Endothelial cell of umbilical vein (primary cell): Measurements from ENCODE around the gene SPAG17. TPM values are rescaled to one million over a fixed set of nuclear protein-coding genes. Genes with fewer than 3 reads are reported as not detected.

Experiments
- BruUV-seq: library from RNA; stranded (reverse); fragments of 400-500 nt; replicated peaks from 2 replicates; lab custom pipeline; 2021; lab: Mats Ljungman, UMichigan
- CTCF ChIA-PET: fragments of 300-600, 350-600 bp; sonication (Branson Sonifier 250); formaldehyde crosslinking; loops from one replicate; lab custom pipeline; 2021; ENCODE audit warnings: antibody characterized with exemption, inconsistent platforms; lab: Charles Lee
- POLR2A ChIA-PET: fragments of 300-600, 350-600 bp; sonication (Branson Sonifier 250); formaldehyde crosslinking; loops from one replicate; lab custom pipeline; 2021; ENCODE audit warnings: antibody characterized with exemption, inconsistent platforms; lab: Charles Lee
- DNase-seq: peaks from one replicate; pipeline ENCODE4 v3.0.0-alpha.2; 2011; ENCODE audit warnings: low read depth, low spot score
- FAIRE-seq: peaks from 2 replicates; lab custom pipeline; 2011; peaks lifted over from hg19 to GRCh38; lab: Jason Lieb, UNC
- H2AFZ ChIP-seq: 2 replicates; pipeline ENCODE4 v1.6.0; 2012; ENCODE audit warnings: low read depth, low read length, control low read depth, inconsistent platforms
- H3K27ac ChIP-seq: 2 replicates; pipeline ENCODE4 v1.5.1; 2011; ENCODE audit warnings: low read depth, mild to moderate bottlenecking, control low read depth, low read length, moderate library complexity; ENCODE audit not compliant: insufficient read depth
- H3K27me3 ChIP-seq, 2 experiments: 2 replicates each; pipeline versions ENCODE4 v1.6.0 to v1.6.1; 2011; ENCODE audit warnings: low read length in 2 of 2, mixed read lengths in 1 of 2; ENCODE audit not compliant: control insufficient read depth in 2 of 2, insufficient read depth in 2 of 2
- H3K36me3 ChIP-seq, 2 experiments: 2 replicates in 1 of 2; 3 replicates in 1 of 2; pipeline ENCODE4 v1.5.1; 2011; ENCODE audit warnings: low read length in 2 of 2, mild to moderate bottlenecking in 1 of 2, moderate library complexity in 1 of 2; ENCODE audit not compliant: control insufficient read depth in 2 of 2, insufficient read depth in 2 of 2; ENCODE audit errors: extremely low read depth in 1 of 2
- H3K4me1 ChIP-seq: 3 replicates; pipeline ENCODE4 v1.5.1; 2011; ENCODE audit warnings: mild to moderate bottlenecking, low read length; ENCODE audit not compliant: control insufficient read depth, insufficient read depth; ENCODE audit errors: extremely low read depth
- H3K4me2 ChIP-seq: 2 replicates; pipeline ENCODE4 v1.6.1; 2011; ENCODE audit warnings: low read length, control low read depth, mixed read lengths; ENCODE audit not compliant: insufficient read depth
- H3K4me3 ChIP-seq, 3 experiments: fragments of 200-600 bp in 1 of 3; sonication (generic), shearing (Covaris generic) in 1 of 3; replicated peaks in 1 of 3; 2 replicates each; pipeline ENCODE4 v1.5.1; 2011 to 2016; ENCODE audit warnings: control low read depth in 3 of 3, low read length in 3 of 3, mild to moderate bottlenecking in 2 of 3, inconsistent platforms in 1 of 3, low read depth in 1 of 3, moderate library complexity in 1 of 3; ENCODE audit not compliant: insufficient read depth in 1 of 3
- H3K79me2 ChIP-seq: 2 replicates; pipeline ENCODE4 v1.6.0; 2012; ENCODE audit warnings: low read length, inconsistent platforms; ENCODE audit not compliant: control insufficient read depth, insufficient read depth
- H3K9ac ChIP-seq: replicated peaks from 2 replicates; pipeline ENCODE3; 2011; ENCODE audit warnings: low read length, control low read depth; ENCODE audit not compliant: insufficient read depth; ENCODE audit errors: extremely low read depth
- H3K9me1 ChIP-seq: replicated peaks from 3 replicates; pipeline ENCODE4 v1.6.0; 2011; ENCODE audit warnings: mild to moderate bottlenecking, low read length; ENCODE audit not compliant: control insufficient read depth, insufficient read depth; ENCODE audit errors: extremely low read depth
- H3K9me3 ChIP-seq: replicated peaks from 2 replicates; pipeline ENCODE4 v1.5.1; 2012; ENCODE audit warnings: low read length, inconsistent platforms; ENCODE audit not compliant: control insufficient read depth, insufficient read depth
- H4K20me1 ChIP-seq: replicated peaks from 2 replicates; pipeline ENCODE3; 2011; ENCODE audit warnings: mild to moderate bottlenecking, low read length; ENCODE audit not compliant: control insufficient read depth, insufficient read depth; ENCODE audit errors: extremely low read depth
- CTCF ChIP-seq, 2 donors: IDR thresholded peaks; 1 replicate in 1 of 2; 2 replicates in 1 of 2; pipeline ENCODE4 v1.5.1; 2011; ENCODE audit warnings: low read length in 2 of 2, mild to moderate bottlenecking in 2 of 2, moderate library complexity in 2 of 2, control low read depth in 1 of 2, inconsistent platforms in 1 of 2, low read depth in 1 of 2; ENCODE audit not compliant: insufficient read depth in 1 of 2; ENCODE audit errors: extremely low read depth in 1 of 2
- EZH2 ChIP-seq: IDR thresholded peaks from 2 replicates; pipeline ENCODE4 v1.6.1; 2012; ENCODE audit warnings: borderline replicate concordance, low read depth, mild to moderate bottlenecking, moderate library complexity, low read length, inconsistent platforms; ENCODE audit not compliant: severe bottlenecking
- FOS ChIP-seq: IDR thresholded peaks from 2 replicates; pipeline ENCODE4 v1.6.1; 2011; ENCODE audit warnings: mild to moderate bottlenecking, low read length, moderate library complexity, borderline replicate concordance; ENCODE audit not compliant: insufficient read depth
- GATA2 ChIP-seq: IDR thresholded peaks from 2 replicates; pipeline ENCODE4 v1.7.0; 2011; ENCODE audit warnings: low read depth, mild to moderate bottlenecking, moderate library complexity, mixed read lengths, low read length; ENCODE audit not compliant: insufficient read length, insufficient read depth
- JUN ChIP-seq: IDR thresholded peaks from 2 replicates; pipeline ENCODE4 v1.6.1; 2011; ENCODE audit warnings: borderline replicate concordance, low read depth; ENCODE audit not compliant: insufficient read length, insufficient read depth
- MAX ChIP-seq: IDR thresholded peaks from 2 replicates; pipeline ENCODE4 v1.6.1; 2011; ENCODE audit not compliant: insufficient read depth, insufficient read length
- MYC ChIP-seq: IDR thresholded peaks from one replicate; pipeline ENCODE4 v1.6.1; 2011; ENCODE audit warnings: mild to moderate bottlenecking, low read depth, low read length
- POLR2A ChIP-seq: IDR thresholded peaks from 2 replicates; pipeline ENCODE4 v1.6.1; 2012; ENCODE audit warnings: low read depth, mild to moderate bottlenecking, control low read depth, low read length
- POLR2AphosphoS5 ChIP-seq: IDR thresholded peaks from 2 replicates; pipeline ENCODE4 v1.6.1; 2012; ENCODE audit warnings: low read depth, mild to moderate bottlenecking, control low read depth, low read length, moderate library complexity; ENCODE audit not compliant: insufficient read depth
- dilution Hi-C: fragments of 300-500 bp; cut with MboI; formaldehyde crosslinking; loops from one replicate; pipeline ENCODE4 v1.15.0; 2019; ENCODE audit warnings: low sequenced_read_pairs; ENCODE audit not compliant: extremely low pct_ligation_motif_present
- intact Hi-C: fragments of 100-400 bp; cut with micrococcal nuclease; formaldehyde crosslinking; loops from one replicate; pipeline ENCODE4 v1.10.0; 2022
- polyA plus RNA-seq, 4 experiments: library from polyadenylated mRNA; depleted of rRNA in 3 of 4; stranded (reverse) in 3 of 4; unstranded in 1 of 4; fragments of >200 nt; gene quantifications; 2 replicates each; pipeline versions ENCODE4 v1.2.1 to v1.2.3, GENCODE V29; 2011 to 2012; ENCODE audit warnings: missing spikeins in 1 of 4
- total RNA-seq: library from RNA; stranded (reverse); gene quantifications from 2 replicates; pipeline ENCODE4 v1.2.3, GENCODE V29; 2021

SPAG17 gene
- total and polyA plus RNA-seq, 2 donors (not counting 3 experiments of a cell fraction or from before 2014, with no cell fraction given), result not detected

DNA sequence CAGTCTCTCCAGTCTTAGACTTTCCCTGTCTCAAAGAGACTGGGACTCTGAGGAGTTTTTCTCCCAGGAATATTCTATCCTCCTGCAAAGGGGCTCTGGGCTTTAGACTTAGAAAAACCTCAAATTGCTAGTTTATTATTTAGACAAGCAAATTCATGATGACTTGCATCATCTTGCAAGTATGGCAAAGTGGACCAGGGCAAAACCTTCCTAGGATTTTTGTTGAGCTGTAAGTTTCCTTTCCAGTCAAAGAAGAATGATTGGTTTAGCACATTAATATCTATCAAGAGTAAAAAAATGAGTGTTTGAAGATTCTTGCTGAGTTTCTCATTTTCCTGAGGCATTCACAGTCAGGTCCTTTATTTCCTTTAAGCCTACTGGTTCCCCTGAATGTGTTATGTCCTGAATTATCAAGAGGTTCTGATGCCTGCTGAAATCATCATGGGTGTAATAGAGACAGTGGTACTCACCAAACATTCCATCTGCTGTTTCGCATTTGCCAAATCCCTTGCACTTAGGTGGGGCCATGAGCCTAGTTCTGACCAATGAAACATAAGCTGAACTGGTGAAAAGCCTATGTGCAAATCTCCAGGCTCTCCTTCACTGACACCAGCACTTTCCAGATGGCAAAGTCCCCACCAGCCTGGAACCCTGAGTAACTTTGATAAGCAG lies 25.2 kb upstream of the SPAG17 start:
- Histone ChIP-seq H2AFZ (no peak overlapping the region), H3K79me2 (no peaks in the 10 kb centered on the region), H3K9me1 (no peaks in the 10 kb centered on the region), H3K27me3 (no peaks in the 10 kb centered on the region), H3K36me3 (no peaks in the 10 kb centered on the region), H3K9me3 (no peaks in the 10 kb centered on the region), H3K9ac (no peak overlapping the region), H3K27ac (no peak overlapping the region), H4K20me1 (no peaks in the 10 kb centered on the region), H3K4me2 (no peak overlapping the region), H3K4me3 (no peak overlapping the region), H3K4me1 (no peaks in the 10 kb centered on the region)
- intact Hi-C loops, result no loop called here
- FAIRE-seq, result no peak
- ChIA-PET CTCF (no interaction called here), POLR2A (no interaction called here)
- dilution Hi-C loops, result no loop called here
- TF ChIP-seq EZH2, result no peak
- TF ChIP-seq MAX, result no peak
- TF ChIP-seq POLR2AphosphoS5, result no peak
- no peak for TF ChIP-seq CTCF (IDR thresholded peaks at IDR 0.05; ENCODE audit: extremely low read depth in 1 of 2, insufficient read depth in 1 of 2, low read depth in 1 of 2, low read length in 2 of 2)
- TF ChIP-seq JUN, result no peak
- TF ChIP-seq GATA2, result no peak
- no peak for TF ChIP-seq FOS
- no peak for TF ChIP-seq POLR2A
- no peak for TF ChIP-seq MYC
- no peak for DNase-seq
- BruUV-seq, result no TSS peak
